Psoas muscle (tissue), 8 donors: ENCODE measurements around the gene PGBD5. TPM values are rescaled to one million over a fixed set of nuclear protein-coding genes. Genes with fewer than 3 reads are reported as not detected.

ENCODE experiments used
- ATAC-seq, 4 donors: fragments of 200-7000 bp; cut with Tn5 transposase; one replicate each; pipeline ENCODE4 v1.9.1; 2020; ENCODE audit warnings: moderate library complexity in 3 of 4, mild to moderate bottlenecking in 2 of 4
- DNase-seq, 2 donors: peaks; one replicate each; pipeline ENCODE4 v3.0.0-alpha.2; 2020
- H3K27ac ChIP-seq: fragments of 200-600 bp; one replicate; pipeline ENCODE4 v1.8.0; 2022
- H3K27me3 ChIP-seq, 3 donors: fragments of 200-600 bp in 1 of 3; one replicate each; pipeline versions ENCODE4 v1.6.1 to v1.8.0; 2013 to 2022; ENCODE audit warnings: low read length in 2 of 3, mild to moderate bottlenecking in 2 of 3, moderate library complexity in 1 of 3; ENCODE audit not compliant: insufficient read depth in 3 of 3
- H3K36me3 ChIP-seq, 2 donors: fragments of 200-600 bp in 1 of 2; one replicate each; pipeline versions ENCODE4 v1.6.1 to v1.8.0; 2013 to 2022; ENCODE audit warnings: low read depth in 1 of 2, mild to moderate bottlenecking in 1 of 2, moderate library complexity in 1 of 2; ENCODE audit not compliant: insufficient read depth in 1 of 2
- H3K4me1 ChIP-seq: fragments of 200-600 bp; one replicate; pipeline ENCODE4 v1.8.0; 2022
- H3K4me3 ChIP-seq: fragments of 200-600 bp; one replicate; pipeline ENCODE4 v1.8.0; 2022; ENCODE audit warnings: mild to moderate bottlenecking
- H3K9me3 ChIP-seq: fragments of 200-600 bp; one replicate; pipeline ENCODE4 v1.8.0; 2022
- CTCF ChIP-seq: fragments of 200-600 bp; IDR thresholded peaks from one replicate; pipeline ENCODE4 v1.8.0; 2022; ENCODE audit warnings: antibody characterized with exemption
- WGBS, 3 donors: extraction: QIAGEN DNeasy Blood & Tissue Kit; methylation state at CpG; one replicate each; pipeline versions ENCODE4 v1.1.6 to v1.1.7; 2013; 5-methylcytosine and 5-hydroxymethylcytosine counted together
- intact Hi-C, 2 donors: fragments of 100-400 bp; cut with DNase I; formaldehyde crosslinking; loops; one replicate each; pipeline versions ENCODE4 v1.11.0 to v1.14.2; 2022
- polyA plus RNA-seq, 3 donors: library from polyadenylated mRNA; stranded (reverse); fragments of 200-250 nt; gene quantifications; one replicate each; pipeline ENCODE4 v1.2.3, GENCODE V29; 2013
- total RNA-seq, 4 donors: library from RNA; stranded (reverse); fragmentation: NEBNext Ultra II Directional in 2 of 4; extraction: Animal tissue kit (Norgen Biotek cat#: 25700) in 2 of 4; gene quantifications; one replicate each; pipeline versions ENCODE4 v1.2.1 to v1.2.4, GENCODE V29; 2021 to 2023
- donor health status: healthy with polysubstance abuse.
- donor health status: DM: no; HTN: no; CAD: no; lungs with moderate emphysema.
- donor health status: Bipolar disorder and iron deficiency.
- donor health status: healthy.
- donor health status: DM: yes; HTN: yes; CAD: no.
- donor health status: DM: no; HTN: no; CAD: no.
- donor health status: DM: no; HTN: no; CAD: no.
- donor health status: DM: yes; HTN: yes; CAD: no.

The PGBD5 gene
- total and polyA plus RNA-seq, 7 donors: 2.1 to 9.8 (median 4.5) TPM

- H3K27ac ChIP-seq: no peak overlapping the region
- peaks cover 11% of the 10 kb centered on the region for H3K4me1 ChIP-seq
- H3K9me3 ChIP-seq: no peaks in the 10 kb centered on the region
- H3K27me3 ChIP-seq: no peaks in the 10 kb centered on the region
- DNase-seq: no peak
- H3K36me3 ChIP-seq: no peaks in the 10 kb centered on the region
- H3K4me3 ChIP-seq: no peak overlapping the region
- 71 to 96% (median 78%) methylated on average over 6 of the region's 6 CpGs for WGBS, 3 donors
- no peak for TF ChIP-seq CTCF
- intact Hi-C loops: loop anchor here in 1 of 2 donors (10.0 kb wide), 1 partner anchor 460 kb away; no protein-coding TSS in a partner anchor
- no peak for ATAC-seq
Measured at GRCh38 chr1:230315099-230315498, 111.0 kb downstream of the PGBD5 start.

- DNase-seq: no peak
- no peak for TF ChIP-seq CTCF
- H3K4me3 ChIP-seq: no peak overlapping the region
- intact Hi-C loops: loop anchor here in 1 of 2 donors (5.0 to 10.0 kb wide), 2 partner anchors 92 to 459 kb away; no protein-coding TSS in a partner anchor
- peaks cover 9% of the 10 kb centered on the region for H3K4me1 ChIP-seq
- H3K27ac ChIP-seq: no peak overlapping the region
- no peaks in the 10 kb centered on the region for H3K9me3 ChIP-seq
- H3K36me3 ChIP-seq: no peaks in the 10 kb centered on the region
- ATAC-seq: no peak
- 77 to 86% (median 82%) methylated on average over 8 of the region's 8 CpGs for WGBS, 3 donors
- no peaks in the 10 kb centered on the region for H3K27me3 ChIP-seq
Measured at GRCh38 chr1:230314142-230314470, 112.0 kb downstream of the PGBD5 start.

- no peaks in the 10 kb centered on the region for H3K27me3 ChIP-seq
- no peak overlapping the region for H3K27ac ChIP-seq
- WGBS, 3 donors: 61 to 83% (median 67%) methylated on average over 12 of the region's 12 CpGs
- H3K9me3 ChIP-seq: no peaks in the 10 kb centered on the region
- H3K36me3 ChIP-seq: no peaks in the 10 kb centered on the region
- no peak for TF ChIP-seq CTCF
- ATAC-seq (no peak), DNase-seq (no peak)
- no peak overlapping the region for H3K4me3 ChIP-seq
- intact Hi-C loops: loop anchor here in 1 of 2 donors (5.0 to 10.0 kb wide), 2 partner anchors 91 to 459 kb away; no protein-coding TSS in a partner anchor
- H3K4me1 ChIP-seq: peaks cover 9% of the 10 kb centered on the region
Measured at GRCh38 chr1:230313453-230314141, 112.5 kb downstream of the PGBD5 start.

GRCh38 chr1:230312676-230313075, 113.5 kb downstream of the PGBD5 start:
- 65 to 73% (median 70%) methylated on average over 3 of the region's 3 CpGs for WGBS, 3 donors
- H3K27me3 ChIP-seq: no peaks in the 10 kb centered on the region
- DNase-seq (no peak), ATAC-seq (no peak)
- H3K9me3 ChIP-seq: no peaks in the 10 kb centered on the region
- TF ChIP-seq CTCF: no peak
- intact Hi-C loops: loop anchor here in 1 of 2 donors (5.0 to 10.0 kb wide), 2 partner anchors 90 to 458 kb away; no protein-coding TSS in a partner anchor
- H3K4me1 ChIP-seq: peaks cover 4% of the 10 kb centered on the region
- H3K4me3 ChIP-seq: no peak overlapping the region
- no peak overlapping the region for H3K27ac ChIP-seq
- H3K36me3 ChIP-seq: no peaks in the 10 kb centered on the region
